Measurements from ENCODE around the gene ELOA.
"Not testable (repeated sequence)": the region's sequence is repeated elsewhere in the genome, so short reads cannot be mapped to it uniquely, and the experiment has no call there.

ELOA gene

GRCh38 chr1:23736437-23737134 lies 6.7 kb upstream of the ELOA start:
- DNase-seq (ENCODE audit: low read depth, low spot score), result no peak

DNA sequence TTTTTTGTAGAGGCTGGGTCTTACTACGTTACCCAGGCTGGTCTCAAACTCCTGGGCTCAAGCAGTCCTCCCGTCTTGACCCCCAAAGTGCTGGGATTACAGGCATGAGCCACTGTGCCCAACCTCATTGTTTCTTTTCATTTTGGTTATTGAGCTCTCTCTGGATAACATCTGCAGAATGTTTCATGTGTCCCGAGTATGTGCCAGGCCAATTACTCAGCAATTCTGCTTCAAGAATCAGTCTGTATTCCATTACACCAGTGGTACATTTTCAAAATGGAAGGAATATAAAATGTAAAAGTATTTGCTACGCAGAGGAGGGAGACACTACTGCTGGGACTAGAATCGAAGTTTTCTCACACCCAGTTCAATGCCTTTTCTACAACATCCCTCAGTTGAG lies 1.7 kb upstream of the ELOA start:
- DNase-seq (ENCODE audit: low read depth, low spot score), result no peak

DNA sequence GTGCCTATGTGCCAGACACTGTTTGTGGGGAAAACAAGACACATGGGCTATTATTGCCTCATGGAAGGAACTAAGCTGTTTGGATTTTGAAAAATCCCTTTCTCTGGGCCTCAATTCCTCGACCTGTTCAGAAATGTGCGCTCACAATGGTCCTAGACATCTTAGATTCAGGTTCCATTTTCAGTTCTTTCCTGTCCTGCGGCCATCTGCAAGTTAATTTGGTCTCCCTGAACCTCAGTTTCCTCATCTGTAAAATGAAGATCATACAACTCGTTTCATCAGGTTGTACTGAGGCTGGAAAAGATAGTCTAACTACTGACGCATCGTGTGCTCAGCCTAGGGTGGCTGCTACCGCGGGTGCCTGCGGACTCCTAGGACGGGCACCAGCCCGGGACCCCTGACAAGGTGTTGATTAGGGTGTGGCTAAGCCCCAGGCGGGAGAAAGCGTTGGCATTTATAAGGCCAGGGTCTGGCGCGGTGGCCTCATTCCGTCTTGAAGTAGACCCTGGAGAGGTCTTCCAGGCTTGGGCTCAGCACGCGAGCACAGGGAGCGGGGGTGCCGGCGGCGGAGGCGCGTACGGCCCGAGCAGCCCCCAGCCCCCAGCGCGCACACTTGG lies 493 bp upstream of the ELOA start:
- DNase-seq (ENCODE audit: low read depth, low spot score), result no peak

- DNase-seq (ENCODE audit: low read depth, low spot score), result no peak
These were observed 2.2 kb downstream of the ELOA start for GRCh38 chr1:23745515-23745914.

DNA sequence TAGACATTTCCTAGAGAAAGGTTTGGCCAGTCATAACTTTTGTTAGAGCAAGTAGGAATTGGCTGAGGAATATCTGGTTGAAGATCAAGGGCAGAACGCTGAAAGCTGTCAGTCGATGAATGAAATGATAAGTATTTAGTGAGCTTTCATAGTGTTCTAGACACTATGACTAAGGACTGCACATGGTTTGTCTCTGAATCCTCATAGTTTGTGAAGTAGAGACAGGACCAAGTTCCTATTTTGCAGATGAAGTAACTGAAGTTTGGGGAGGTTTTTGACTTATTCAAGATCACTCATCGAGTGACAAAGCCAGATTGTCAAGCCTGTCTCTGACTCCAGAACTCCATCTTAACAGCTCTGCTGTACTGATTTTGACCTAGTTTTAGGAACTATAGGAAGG lies 4.7 kb downstream of the ELOA start:
- DNase-seq (ENCODE audit: low read depth, low spot score), result no peak

GRCh38 chr1:23751050-23751814 lies 8.0 kb downstream of the ELOA start:
- no peak for DNase-seq (ENCODE audit: low read depth, low spot score)

- DNase-seq (ENCODE audit: low read depth, low spot score), result no peak
These were observed 8.5 kb downstream of the ELOA start for GRCh38 chr1:23751815-23752200.

DNA sequence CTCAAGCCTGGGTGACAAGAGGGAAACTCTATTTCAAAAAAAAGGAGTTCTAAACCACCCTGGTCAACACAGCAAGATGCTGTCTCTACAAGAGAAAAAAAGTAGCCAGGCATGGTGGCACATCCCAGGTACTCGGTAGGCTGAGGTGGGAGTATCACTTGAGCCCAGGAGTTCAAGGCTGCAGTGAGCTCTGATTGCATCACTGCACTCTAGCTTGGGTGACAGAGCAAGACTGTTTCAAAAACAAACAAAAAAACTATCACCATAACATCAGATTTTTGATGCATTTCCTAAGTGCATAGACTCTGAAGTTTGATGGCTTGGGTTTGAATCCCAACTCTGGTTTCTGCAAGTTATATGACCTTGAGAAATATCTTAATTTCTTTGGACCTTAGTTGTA lies 9.6 kb downstream of the ELOA start:
- no peak for DNase-seq (ENCODE audit: low read depth, low spot score)

GRCh38 chr1:23756676-23757075 lies 13.4 kb downstream of the ELOA start:
- DNase-seq (ENCODE audit: low read depth, low spot score), result no peak

DNA sequence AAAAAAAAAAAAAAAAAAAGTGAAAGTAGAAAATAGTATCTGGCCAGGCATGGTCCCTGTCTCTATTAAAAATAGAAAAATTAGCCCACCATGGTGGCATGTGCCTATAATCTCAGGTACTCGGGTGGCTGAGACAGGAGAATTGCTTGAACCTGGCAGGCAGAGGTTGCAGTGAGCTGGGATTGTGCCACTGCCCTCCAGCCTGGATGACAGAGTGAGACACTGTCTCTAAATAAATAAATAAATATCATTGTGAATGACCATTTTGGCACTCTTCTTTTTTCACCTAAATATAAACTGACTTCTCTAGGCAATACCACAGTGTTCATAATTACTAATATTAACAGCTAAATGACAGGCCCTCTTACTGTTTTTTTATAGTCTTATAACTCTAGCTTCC lies 14.5 kb downstream of the ELOA start:
- no peak for DNase-seq (ENCODE audit: low read depth, low spot score)

GRCh38 chr1:23759277-23759676 lies 16.0 kb downstream of the ELOA start:
- no peak for DNase-seq (ENCODE audit: low read depth, low spot score)

DNA sequence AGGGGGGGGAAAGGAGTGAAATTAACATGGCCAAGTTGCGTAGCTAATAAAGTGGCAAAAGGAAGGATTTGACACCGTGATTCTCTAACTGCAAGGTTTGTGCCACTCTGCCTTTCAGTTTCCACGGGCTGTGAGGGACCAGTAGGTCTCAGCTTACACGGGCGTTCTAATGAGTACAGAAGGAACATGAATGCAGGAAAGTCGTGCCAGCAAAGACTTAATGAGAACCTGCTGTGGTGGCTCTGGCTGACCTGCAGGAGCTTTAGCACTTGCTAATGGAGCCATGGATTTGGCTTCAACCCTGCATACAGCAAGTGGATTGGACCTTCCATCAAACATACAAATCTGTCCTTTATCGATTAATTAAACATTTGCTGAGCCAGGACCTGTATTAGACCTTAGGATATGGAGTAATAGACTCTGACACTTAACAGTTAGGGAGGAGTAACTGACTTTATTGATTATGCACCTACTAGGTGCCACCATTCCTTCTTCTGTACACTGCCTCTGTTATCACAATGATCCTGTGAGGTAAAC lies 19.8 kb downstream of the ELOA start:
- DNase-seq (ENCODE audit: low read depth, low spot score), result no peak

DNA sequence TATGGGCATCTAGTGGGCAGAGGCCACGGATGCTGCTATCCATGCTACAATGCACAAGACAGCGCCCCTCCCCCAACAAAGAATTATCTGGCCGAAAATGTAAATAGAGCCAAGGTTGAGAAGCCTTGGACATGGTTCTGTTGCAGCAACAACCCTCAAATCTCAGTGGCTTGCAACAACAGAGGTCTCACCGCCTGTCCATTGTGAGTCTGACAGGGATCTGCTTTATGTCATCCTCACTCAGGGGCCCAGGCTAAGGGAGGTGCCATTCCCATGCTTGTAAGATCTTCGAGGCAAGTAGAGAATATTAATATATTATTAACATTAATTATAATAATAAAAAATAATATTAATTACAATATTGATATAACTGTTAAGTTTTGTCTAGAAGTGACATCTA lies 25.5 kb downstream of the ELOA start:
- no peak for DNase-seq (ENCODE audit: low read depth, low spot score)

- DNase-seq (ENCODE audit: low read depth, low spot score), result peak; percentile 82
These were observed 29.0 kb downstream of the ELOA start for GRCh38 chr1:23772049-23772853.

GRCh38 chr1:23772854-23773242 lies 29.6 kb downstream of the ELOA start:
- no peak for DNase-seq (ENCODE audit: low read depth, low spot score)

- DNase-seq (ENCODE audit: low read depth, low spot score), result no peak
These were observed 31.1 kb downstream of the ELOA start for GRCh38 chr1:23774174-23774880.

- DNase-seq (ENCODE audit: low read depth, low spot score), result no peak
These were observed 32.9 kb downstream of the ELOA start for GRCh38 chr1:23776217-23776616.

DNA sequence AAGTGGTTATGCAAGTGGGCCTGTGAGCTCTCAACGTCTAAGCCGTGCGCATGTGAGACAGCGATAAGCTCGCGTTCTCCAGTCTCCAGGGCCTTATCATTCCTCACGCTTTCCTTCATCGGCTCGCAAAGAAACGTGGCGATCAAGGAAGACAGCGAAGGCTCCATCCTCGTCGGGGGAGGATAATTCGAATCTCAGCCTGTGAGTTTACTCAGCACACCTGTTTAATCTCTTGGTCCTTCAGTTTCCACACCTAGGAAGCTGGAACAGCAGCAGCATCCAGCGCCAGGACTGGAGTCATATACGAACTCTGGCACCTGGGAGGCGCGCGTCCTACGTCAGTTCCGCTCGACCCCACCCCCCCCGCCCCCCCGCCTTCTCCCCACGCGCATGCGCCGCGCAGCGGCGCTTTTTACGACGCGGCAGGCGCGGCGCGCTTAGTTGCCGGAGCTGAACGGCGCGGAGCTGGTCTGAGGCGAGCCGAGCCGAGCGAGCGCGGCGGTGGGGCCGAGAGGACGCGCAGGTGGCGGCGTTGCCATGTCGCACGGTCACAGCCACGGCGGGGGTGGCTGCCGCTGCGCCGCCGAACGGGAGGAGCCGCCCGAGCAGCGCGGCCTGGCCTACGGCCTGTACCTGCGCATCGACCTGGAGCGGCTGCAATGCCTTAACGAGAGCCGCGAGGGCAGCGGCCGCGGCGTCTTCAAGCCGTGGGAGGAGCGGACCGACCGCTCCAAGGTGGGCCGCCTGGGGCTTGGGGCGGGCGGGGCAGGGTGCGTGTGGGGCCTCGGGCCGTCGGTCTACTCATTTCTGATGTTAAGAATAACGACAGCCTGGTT lies 34.9 kb downstream of the ELOA start, which contains the start of gene PITHD1:
TSS of gene PITHD1 (plus strand) at position 440 of the 836 bp plus-strand sequence. CDS start at position 538, 98 bp downstream.
- peak; percentile 38 for DNase-seq (ENCODE audit: low read depth, low spot score)

GRCh38 chr1:23779826-23780371 lies 36.6 kb downstream of the ELOA start:
- no peak for DNase-seq (ENCODE audit: low read depth, low spot score)

DNA sequence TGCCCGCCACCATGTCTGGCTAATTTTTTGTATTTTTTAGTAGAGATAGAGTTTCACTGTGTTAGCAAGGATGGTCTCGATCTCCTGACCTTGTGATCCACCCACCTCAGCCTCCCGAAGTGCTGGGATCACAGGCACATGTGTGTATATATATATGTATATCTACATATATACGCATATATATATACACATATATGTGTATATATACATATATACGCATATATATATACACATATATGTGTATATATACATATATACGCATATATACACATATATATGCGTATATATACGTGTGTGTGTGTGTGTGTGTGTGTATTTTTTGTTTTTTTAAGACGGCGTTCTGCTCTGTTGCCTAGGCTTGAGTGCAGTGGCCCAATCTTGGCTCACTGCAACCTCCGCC lies 39.9 kb downstream of the ELOA start:
- not testable (repeated sequence) for DNase-seq (ENCODE audit: low read depth, low spot score)

All from activated naive CD8-positive, alpha-beta T cell treated with anti-CD3 and anti-CD28 coated beads, Interleukin-2, amount 50 U/mL, for 16 hours (primary cell).